GM12874 (cell line): ENCODE results near the gene SUDS3.

ENCODE experiments used
- CTCF ChIP-seq: IDR thresholded peaks from 2 replicates; pipeline ENCODE4 v1.5.1; 2011; ENCODE audit warnings: low read depth, mild to moderate bottlenecking, control low read depth, low read length, moderate library complexity; ENCODE audit not compliant: insufficient read depth

The SUDS3 gene

GRCh38 chr12:118402251-118402650 is 25.9 kb downstream of the SUDS3 start:
- TF ChIP-seq CTCF: no peak

- TF ChIP-seq CTCF: peak; percentile 57; the same call in 1 of the 2 replicates
Observed at GRCh38 chr12:118404876-118405521, 28.6 kb downstream of the SUDS3 start.

- no peak for TF ChIP-seq CTCF
Observed at GRCh38 chr12:118409834-118410233, 33.5 kb downstream of the SUDS3 start.

GRCh38 chr12:118417942-118418341 is 41.6 kb downstream of the SUDS3 start:
- no peak for TF ChIP-seq CTCF

GRCh38 chr12:118418385-118419057 is 42.2 kb downstream of the SUDS3 start:
- TF ChIP-seq CTCF: no peak

- TF ChIP-seq CTCF: no peak
Observed at GRCh38 chr12:118420673-118421072, 44.3 kb downstream of the SUDS3 start.

- no peak for TF ChIP-seq CTCF
Observed at GRCh38 chr12:118424884-118425283, 48.5 kb downstream of the SUDS3 start.
